ENCODE data around the gene CCDC174. TPM values are rescaled to one million over a fixed set of nuclear protein-coding genes. Genes with fewer than 3 reads are reported as not detected.

The CCDC174 gene
- total and polyA plus RNA-seq, 2 donors (not counting 3 experiments of a cell fraction or from before 2014, with no cell fraction given): 4.7 to 16.6 TPM

DNA sequence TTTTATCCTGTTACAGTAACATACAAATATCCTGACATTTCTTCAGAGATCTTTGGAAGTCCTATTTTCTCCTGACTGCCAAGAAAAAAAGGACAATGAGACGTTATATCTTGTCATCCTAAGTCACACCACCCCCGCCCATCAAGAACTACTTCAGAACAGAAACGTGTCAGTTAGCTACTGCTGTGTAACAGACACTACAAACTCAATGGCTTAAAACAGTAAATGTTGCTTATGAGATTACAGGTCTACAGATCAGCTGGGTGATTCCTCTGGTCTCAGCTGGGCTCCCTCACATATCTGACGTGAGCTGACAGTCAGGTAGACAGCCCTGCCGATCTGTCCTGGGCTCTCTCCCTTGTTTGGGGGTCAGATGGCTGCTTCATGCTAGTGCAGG lies 20.5 kb upstream of the CCDC174 start:
- FAIRE-seq (no peak), DNase-seq (ENCODE audit: low read depth, low spot score) (no peak)
- Histone ChIP-seq H4K20me1 (replicated peaks; ENCODE audit: control insufficient read depth, extremely low read depth, insufficient read depth, low read length) (no peaks in the 10 kb centered on the region), H3K4me3 (replicated peaks in 1 of 3; ENCODE audit: insufficient read depth in 1 of 3, low read depth in 1 of 3, low read length in 3 of 3) (no peak overlapping the region), H3K4me1 (ENCODE audit: control insufficient read depth, extremely low read depth, insufficient read depth, low read length) (peaks cover 15% of the 10 kb centered on the region), H3K4me2 (ENCODE audit: insufficient read depth, low read length) (no peak overlapping the region), H3K36me3 (ENCODE audit: control insufficient read depth in 2 of 2, extremely low read depth in 1 of 2, insufficient read depth in 2 of 2, low read length in 2 of 2) (no peaks in the 10 kb centered on the region), H3K9ac (replicated peaks; ENCODE audit: extremely low read depth, insufficient read depth, low read length) (no peak overlapping the region), H3K79me2 (ENCODE audit: control insufficient read depth, insufficient read depth, low read length) (no peaks in the 10 kb centered on the region), H3K9me3 (replicated peaks; ENCODE audit: control insufficient read depth, insufficient read depth, low read length) (no peaks in the 10 kb centered on the region), H3K9me1 (replicated peaks; ENCODE audit: control insufficient read depth, extremely low read depth, insufficient read depth, low read length) (no peaks in the 10 kb centered on the region), H3K27ac (ENCODE audit: insufficient read depth, low read depth, low read length) (no peak overlapping the region), H3K27me3 (ENCODE audit: control insufficient read depth in 2 of 2, insufficient read depth in 2 of 2, low read length in 2 of 2) (peaks cover 2 to 4% of the 10 kb centered on the region in 2 experiments), H2AFZ (ENCODE audit: low read depth, low read length) (no peak overlapping the region)
- no TSS peak for BruUV-seq (replicated peaks)
- dilution Hi-C loops (cut with MboI; ENCODE audit: extremely low pct_ligation_motif_present, low sequenced_read_pairs) (no loop called here), intact Hi-C loops (cut with micrococcal nuclease) (no loop called here)
- ChIA-PET CTCF (interaction anchor here (0.6 to 3.6 kb wide), 3 partner anchors 8 to 22 kb away, joined by 3 to 9 read pairs (median 4); partner anchors contain the start of gene CCDC174), POLR2A (no interaction called here)
- TF ChIP-seq POLR2AphosphoS5 (IDR thresholded peaks at IDR 0.05; ENCODE audit: insufficient read depth, low read depth, low read length): no peak
- no peak for TF ChIP-seq CTCF (IDR thresholded peaks at IDR 0.05; ENCODE audit: extremely low read depth in 1 of 2, insufficient read depth in 1 of 2, low read depth in 1 of 2, low read length in 2 of 2)
- TF ChIP-seq MAX (IDR thresholded peaks at IDR 0.05; ENCODE audit: insufficient read depth, insufficient read length): no peak

DNA sequence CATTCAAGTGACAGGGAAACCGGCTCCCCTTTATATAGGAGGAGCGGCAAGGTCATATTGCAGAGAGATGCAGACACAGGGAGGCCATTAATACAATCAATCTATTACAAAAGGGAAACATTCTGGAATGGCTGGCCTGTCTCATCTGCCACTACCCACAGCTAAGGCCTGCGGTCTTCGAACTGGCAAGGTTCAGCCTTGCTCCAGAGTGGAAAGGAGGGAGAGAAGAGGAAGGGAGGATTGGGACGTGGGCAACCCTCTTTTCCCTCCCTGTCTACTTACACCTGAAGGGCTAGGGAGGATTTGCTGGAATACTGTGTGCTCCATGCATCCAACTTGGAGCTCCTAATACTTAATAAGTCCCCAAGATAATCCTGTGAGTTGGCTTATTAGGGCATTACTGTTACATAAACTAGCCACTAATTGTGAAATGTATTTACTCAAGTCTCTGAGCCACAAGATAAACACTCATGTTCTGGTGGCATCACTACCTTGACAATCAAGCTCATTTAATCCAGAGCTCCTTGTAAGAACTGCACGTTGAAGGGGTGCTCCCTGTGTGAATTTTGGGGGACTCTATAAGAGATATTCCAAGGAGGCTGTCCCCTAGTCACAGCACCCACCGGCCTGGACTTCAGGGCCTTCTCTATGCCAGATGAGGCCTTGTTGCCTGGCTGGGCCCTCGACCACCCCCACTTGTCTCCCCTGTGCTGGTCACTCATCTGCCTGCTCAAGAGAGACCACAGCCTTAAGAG lies 19.7 kb upstream of the CCDC174 start:
- ChIA-PET POLR2A (no interaction called here), CTCF (interaction anchor here (0.6 to 3.6 kb wide), 12 partner anchors 9 to 461 kb away, joined by 3 to 9 read pairs (median 4); partner anchors contain the start of gene CCDC174)
- Histone ChIP-seq H3K4me1 (ENCODE audit: control insufficient read depth, extremely low read depth, insufficient read depth, low read length) (peaks cover 15% of the 10 kb centered on the region), H3K4me2 (ENCODE audit: insufficient read depth, low read length) (no peak overlapping the region), H4K20me1 (replicated peaks; ENCODE audit: control insufficient read depth, extremely low read depth, insufficient read depth, low read length) (no peaks in the 10 kb centered on the region), H3K9me3 (replicated peaks; ENCODE audit: control insufficient read depth, insufficient read depth, low read length) (no peaks in the 10 kb centered on the region), H3K36me3 (ENCODE audit: control insufficient read depth in 2 of 2, extremely low read depth in 1 of 2, insufficient read depth in 2 of 2, low read length in 2 of 2) (no peaks in the 10 kb centered on the region), H3K9me1 (replicated peaks; ENCODE audit: control insufficient read depth, extremely low read depth, insufficient read depth, low read length) (no peaks in the 10 kb centered on the region), H3K9ac (replicated peaks; ENCODE audit: extremely low read depth, insufficient read depth, low read length) (no peak overlapping the region), H2AFZ (ENCODE audit: low read depth, low read length) (no peak overlapping the region), H3K27ac (ENCODE audit: insufficient read depth, low read depth, low read length) (no peak overlapping the region), H3K27me3 (ENCODE audit: control insufficient read depth in 2 of 2, insufficient read depth in 2 of 2, low read length in 2 of 2) (peaks cover 2 to 4% of the 10 kb centered on the region in 2 experiments), H3K79me2 (ENCODE audit: control insufficient read depth, insufficient read depth, low read length) (no peaks in the 10 kb centered on the region), H3K4me3 (replicated peaks in 1 of 3; ENCODE audit: insufficient read depth in 1 of 3, low read depth in 1 of 3, low read length in 3 of 3) (no peak overlapping the region)
- FAIRE-seq: no peak
- no peak for TF ChIP-seq MAX (IDR thresholded peaks at IDR 0.05; ENCODE audit: insufficient read depth, insufficient read length)
- TF ChIP-seq JUN (IDR thresholded peaks at IDR 0.05; ENCODE audit: borderline replicate concordance, insufficient read depth, insufficient read length, low read depth): no peak
- TF ChIP-seq POLR2AphosphoS5 (IDR thresholded peaks at IDR 0.05; ENCODE audit: insufficient read depth, low read depth, low read length): no peak
- TF ChIP-seq GATA2 (IDR thresholded peaks at IDR 0.05; ENCODE audit: insufficient read depth, insufficient read length, low read depth, low read length): no peak
- TF ChIP-seq POLR2A (IDR thresholded peaks at IDR 0.05; ENCODE audit: low read depth, low read length): no peak
- TF ChIP-seq CTCF (IDR thresholded peaks at IDR 0.05; ENCODE audit: extremely low read depth in 1 of 2, insufficient read depth in 1 of 2, low read depth in 1 of 2, low read length in 2 of 2): no peak
- no peak for TF ChIP-seq EZH2 (IDR thresholded peaks at IDR 0.05; ENCODE audit: borderline replicate concordance, low read depth, low read length, severe bottlenecking)
- TF ChIP-seq FOS (IDR thresholded peaks at IDR 0.05; ENCODE audit: borderline replicate concordance, insufficient read depth, low read length): no peak
- no peak for TF ChIP-seq MYC (IDR thresholded peaks at IDR 0.05; ENCODE audit: low read depth, low read length)
- intact Hi-C loops (cut with micrococcal nuclease) (no loop called here), dilution Hi-C loops (cut with MboI; ENCODE audit: extremely low pct_ligation_motif_present, low sequenced_read_pairs) (no loop called here)
- no peak for DNase-seq (ENCODE audit: low read depth, low spot score)
- no TSS peak for BruUV-seq (replicated peaks)

Measured in endothelial cell of umbilical vein (primary cell).